Right kidney (tissue), 1 donor: ENCODE data around the gene IGFBP7.
"Not testable (repeated sequence)": the region's sequence is repeated elsewhere in the genome, so short reads cannot be mapped to it uniquely, and the experiment has no call there.

Experiments
- DNase-seq: peaks from one replicate; pipeline ENCODE4 v3.0.0-alpha.2; 2016

The IGFBP7 gene

DNA sequence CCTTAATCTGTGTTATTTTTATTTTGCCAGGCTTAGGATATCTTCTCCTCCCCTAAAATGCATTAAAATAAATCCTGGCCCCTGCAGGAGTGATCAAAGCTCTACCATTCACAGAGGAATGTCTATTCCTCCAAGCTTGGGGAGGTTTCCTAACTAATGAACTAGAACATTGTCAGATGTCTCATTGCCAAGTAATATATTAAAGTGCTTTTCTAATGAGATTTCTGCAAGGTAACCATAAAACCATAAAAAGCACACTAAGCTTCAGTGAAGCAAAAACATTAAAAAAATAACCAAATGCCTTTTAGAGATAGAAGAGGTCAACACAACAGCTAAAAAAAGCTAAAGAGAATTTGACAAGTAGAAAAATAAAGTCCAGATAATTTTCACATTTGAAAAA, 34.8 kb downstream of the IGFBP7 start:
- DNase-seq, result no peak

DNA sequence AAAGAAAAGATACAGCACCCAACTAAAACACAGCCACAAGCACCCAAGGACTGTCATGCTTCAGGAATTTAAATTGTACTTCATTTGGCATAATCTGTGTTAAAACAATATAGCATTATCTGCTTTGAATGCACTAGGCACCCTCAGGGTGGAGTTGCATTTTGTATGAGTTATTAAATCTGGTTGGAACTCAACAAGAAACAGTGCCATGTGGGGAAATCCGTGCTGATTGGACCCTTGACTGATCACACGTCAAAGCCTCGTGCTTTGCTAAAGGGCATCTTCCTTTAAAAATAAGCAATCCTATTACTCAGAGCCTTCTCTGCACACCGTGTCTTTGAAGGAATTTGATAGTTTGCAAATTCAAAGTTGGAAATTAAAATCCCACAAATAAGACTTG, 35.4 kb downstream of the IGFBP7 start:
- no peak for DNase-seq

DNA sequence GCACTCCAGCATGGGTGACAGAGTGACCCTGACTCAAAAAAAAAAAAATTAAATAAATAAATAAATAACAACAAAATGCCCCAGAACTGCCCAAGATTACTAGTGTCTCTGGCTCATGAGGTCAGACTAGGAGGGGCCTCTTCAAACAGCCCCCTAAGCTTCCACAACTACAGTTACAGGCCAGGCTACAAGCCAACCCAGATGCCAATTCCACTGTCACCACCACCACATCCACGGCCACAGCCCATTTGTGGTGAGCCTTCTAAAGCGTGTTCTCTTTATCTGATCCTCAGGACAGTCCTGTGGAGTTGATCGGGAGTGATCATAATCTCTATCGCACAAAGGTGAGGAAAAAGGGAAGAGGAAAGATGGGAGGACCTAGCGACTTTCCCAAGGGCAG, 36.6 kb downstream of the IGFBP7 start:
- DNase-seq, result no peak

DNA sequence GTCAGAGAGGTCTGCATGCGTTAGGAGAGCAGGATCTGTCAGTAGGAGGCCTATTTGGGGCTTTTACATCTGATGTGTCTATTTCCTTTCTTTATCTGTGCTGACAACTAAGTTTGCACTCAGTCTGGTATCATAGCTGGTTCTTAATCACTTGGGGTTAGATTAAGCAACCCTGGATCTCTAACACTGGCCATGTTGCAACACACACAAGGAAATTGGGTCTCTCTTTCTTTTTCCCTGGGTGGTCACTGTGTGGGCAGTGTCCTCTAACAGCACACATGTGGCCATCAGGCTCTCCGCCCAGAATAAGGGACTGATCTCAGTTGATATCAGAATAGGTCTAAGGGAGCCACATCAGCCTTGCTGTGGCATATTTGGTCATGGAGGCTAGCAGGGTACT, 38.9 kb downstream of the IGFBP7 start:
- DNase-seq, result no peak

GRCh38 chr4:57070461-57070860, 39.7 kb downstream of the IGFBP7 start:
- no peak for DNase-seq

DNA sequence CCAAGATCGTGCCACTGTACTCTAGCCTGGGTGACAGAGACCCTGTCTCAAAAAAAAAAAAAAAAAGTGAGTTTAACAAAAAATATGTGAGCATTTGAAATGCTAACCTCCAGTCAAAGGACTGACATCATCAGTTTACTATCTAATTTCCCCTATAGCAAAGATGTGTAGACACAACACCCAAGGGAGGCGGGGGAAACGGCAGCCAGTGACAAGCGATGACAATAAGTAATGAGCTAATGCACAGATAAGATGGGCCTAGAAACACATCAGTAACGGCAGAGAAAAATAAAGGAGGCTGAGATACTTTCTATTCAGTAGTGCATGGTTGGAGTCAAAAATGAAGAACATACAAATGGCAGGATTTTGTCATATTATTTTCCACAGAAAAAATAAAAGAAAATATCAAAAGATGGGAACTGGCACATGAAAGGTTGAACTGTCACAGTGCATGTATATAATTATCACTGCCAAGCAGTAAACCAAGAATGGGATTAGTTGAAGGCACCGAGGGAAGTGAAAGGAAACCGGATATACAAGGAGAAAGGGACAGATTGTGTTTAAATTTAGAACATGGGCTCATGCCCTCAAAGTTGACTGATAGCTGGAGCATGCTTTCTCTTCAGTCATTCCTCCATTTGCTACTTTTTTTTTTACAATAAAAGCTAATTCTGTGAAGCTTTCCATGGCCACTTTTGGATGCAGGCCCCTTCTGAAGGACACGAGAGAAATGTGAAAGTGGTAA, 41.8 kb downstream of the IGFBP7 start:
- no peak for DNase-seq

DNA sequence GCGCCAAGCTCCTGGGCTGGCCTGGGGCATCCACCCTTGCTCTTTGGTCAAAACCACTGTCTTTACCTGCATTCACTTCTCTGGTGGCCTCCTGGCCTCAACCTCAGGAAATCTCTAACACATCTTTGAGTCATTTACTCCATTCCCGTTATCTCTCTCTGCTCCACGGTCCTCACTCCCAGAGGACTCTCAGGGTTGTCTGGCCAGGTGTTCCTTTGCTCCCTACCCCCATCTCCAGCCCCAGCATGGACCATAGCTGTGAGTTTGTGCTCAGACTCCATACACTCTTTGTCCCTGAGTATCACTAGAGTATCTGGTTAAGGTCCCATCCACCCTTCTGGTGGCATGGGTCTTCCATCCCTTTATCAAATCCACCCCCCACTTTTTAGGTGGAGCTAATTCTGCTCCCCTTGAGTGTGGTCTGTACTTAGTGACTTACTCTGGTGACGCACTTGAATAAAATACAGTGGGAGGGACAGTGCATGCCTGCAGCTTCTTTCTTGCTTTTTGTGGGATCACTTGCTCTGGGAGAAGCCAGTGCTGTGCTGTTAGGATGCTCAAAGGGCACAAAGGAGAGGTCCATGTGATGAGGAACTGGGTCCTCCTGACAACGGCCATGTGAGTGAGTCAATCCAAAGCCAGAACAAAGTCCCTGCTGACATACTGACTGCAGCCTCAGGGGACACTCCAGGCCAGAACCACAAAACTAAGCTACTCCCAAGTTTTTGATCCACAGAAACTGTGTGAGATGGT, 44.3 kb downstream of the IGFBP7 start:
- DNase-seq, result no peak

DNA sequence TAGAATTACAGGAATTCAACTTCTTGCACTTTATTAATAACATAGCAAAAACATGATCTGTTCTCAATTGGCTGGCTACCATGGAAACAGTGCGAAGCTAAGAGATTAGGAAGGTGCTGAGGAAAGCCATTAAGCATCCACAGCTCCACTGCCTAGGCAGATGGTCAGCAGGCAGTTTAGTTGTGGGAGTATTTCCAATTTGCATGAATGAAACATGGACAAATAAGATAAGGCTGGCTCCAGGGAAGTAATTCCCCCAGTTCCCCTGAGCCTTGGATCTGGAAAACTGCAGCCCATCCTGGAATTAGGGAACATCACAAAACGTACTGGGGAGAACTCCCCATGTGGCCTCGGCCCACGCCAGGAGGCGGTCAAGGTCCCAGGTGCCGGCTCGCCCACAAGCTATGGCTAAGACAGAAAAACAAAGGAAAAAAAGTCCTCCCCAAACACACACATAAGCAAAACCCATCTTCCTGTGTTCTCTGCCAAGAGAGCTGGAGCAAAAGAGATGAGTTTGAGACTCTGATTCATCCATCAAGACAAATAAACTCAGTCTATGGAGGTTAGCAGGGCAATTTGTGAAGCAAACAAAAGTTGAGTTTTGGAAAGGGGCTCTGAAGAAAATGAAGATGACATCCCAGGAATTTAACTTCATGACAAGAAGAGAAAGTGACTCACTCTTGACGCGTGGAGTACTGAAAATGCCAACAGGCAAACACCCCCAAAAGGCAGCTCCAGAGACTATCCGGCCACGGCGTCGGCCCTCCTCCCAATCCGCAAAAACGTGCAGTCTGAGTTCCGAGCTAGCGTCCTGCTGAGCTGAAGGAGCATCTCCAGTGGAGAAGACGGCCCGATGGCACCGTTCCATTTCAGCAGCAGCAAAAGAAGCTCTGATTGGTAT, 45.1 kb downstream of the IGFBP7 start:
- DNase-seq, result no peak

DNA sequence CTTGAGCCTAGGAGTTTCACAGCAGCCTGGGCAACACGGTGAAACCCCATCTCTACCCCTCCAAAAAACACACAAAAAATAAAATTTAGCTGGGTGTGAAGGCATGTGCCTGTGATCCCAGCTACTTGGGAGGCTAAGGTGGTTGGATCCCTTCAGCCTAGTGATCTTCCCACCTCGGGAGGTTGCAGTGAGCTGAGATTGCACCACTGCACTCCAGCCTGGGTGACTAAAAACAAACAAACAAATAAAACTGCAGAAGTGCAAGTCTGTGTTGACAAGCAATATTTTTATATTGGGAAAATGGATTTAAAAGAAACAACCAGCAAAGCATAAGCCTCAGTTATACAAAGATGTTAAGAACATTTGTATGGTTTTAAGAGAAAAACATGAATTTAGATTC, 46.1 kb downstream of the IGFBP7 start:
- DNase-seq, result no peak

DNA sequence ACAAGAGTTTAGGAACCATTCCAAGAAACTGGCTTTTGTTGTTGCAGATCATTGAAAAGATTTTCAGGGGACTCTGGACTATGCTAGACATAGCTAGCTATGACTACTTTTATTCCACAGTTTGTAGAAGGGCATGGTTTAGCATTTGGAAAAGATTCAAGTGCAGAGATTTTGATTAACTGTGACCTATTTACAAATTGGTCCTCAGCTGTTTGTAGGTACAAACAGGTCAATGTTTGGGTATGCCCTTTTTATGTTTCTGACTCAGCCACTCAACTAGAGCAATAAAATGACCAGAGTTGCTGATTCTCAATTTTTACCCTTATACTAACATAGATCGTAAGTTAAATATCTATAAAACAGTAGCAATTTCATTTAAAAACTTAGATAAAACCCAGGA, 46.7 kb downstream of the IGFBP7 start:
- no peak for DNase-seq

- DNase-seq, result no peak
Observed at GRCh38 chr4:57061395-57061794, 48.8 kb downstream of the IGFBP7 start.

DNA sequence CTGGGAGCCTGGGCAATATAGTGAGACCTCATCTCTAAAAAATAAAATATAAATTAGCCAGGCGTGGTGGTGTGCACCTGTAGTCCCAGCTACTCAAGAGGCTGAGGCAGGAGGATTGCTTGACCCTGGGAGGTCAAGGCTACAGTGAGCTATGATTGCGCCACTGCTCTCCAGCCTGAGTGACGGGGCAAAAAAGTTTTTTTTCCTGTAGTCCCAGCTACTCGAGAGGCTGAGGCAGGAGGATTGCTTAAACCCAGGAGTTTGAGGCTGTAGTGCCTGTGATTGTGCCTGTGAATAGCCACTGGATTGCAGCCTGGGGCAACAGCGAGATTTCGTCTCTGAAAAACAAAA, 49.5 kb downstream of the IGFBP7 start:
- not testable (repeated sequence) for DNase-seq

DNA sequence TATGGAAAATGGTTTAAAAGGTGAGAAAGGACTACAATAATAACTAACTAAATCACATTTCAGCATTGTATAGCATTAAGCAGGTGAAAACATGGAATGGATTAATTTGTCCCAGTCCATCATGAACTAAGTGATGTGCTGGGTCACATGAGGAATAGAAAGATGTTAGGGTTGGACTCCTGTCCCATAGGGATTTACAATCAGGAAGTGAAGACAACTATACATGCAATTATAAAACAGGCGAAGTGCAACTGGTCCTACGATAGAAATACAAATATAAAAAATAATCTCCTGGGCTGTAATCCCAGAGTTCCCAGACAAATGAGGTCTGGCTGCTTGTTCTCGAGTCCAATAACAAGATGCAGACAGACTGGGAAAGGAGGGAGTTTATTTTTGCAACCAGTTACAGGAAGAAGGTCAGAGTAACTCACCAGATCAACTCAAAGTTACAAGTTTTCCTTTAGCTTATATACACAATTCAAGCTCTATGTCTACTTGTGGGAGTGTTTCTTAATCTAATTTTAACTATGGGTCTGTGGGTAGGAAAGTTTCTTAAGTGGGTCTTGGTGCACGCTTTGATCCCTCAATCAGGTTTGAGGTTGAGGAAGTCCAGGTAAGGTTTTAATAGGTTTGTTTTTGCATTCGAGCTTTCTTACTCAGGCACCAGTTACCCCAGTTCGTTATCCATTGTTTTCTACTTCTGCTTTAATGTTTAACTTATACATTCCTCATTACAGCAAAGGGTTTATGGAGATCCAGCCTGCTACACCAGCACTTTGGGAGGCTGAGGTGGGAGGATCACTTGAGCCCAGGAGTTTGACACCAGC, 50.1 kb downstream of the IGFBP7 start:
- no peak for DNase-seq

GRCh38 chr4:57055886-57056285, 54.3 kb downstream of the IGFBP7 start:
- DNase-seq, result no peak

DNA sequence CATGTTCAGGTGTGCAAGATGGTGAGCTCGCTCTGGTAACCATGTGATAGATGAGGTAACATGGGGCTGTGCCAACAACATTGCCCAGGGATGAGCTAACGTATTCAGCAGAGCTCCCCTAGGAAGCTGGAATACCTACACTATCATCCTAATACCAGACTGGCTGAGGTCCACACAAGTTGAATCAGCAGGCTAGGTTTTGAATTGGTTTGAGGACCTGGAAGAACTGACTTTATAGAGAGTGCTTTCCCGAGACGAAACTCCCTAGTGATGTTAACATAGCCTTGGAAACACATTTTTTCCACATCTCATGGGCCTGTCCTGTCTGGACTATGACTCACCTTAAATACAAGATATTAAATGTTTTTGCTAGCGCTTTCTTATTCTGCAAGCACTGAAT, 56.7 kb downstream of the IGFBP7 start:
- DNase-seq, result no peak

DNA sequence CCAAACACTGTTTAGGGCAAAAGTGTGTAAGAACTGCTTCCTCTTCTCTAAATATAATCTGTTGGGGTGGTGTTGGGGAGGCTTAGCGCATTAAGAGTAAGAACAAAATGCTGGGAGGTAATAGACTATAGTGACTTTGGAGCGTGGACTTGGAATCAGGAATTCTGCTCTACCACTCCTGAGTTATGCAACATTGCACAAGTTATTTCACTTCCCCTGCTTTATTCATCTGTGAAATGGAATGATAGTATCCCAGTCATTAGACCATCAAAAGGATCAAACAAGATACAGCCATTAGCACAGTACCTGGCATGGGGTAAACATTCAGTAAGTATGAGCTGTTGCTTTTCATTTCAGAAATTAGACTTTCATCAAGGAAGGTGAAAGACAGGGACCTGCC, 58.7 kb downstream of the IGFBP7 start:
- DNase-seq, result no peak

GRCh38 chr4:57051095-57051494, 59.1 kb downstream of the IGFBP7 start:
- DNase-seq, result no peak

DNA sequence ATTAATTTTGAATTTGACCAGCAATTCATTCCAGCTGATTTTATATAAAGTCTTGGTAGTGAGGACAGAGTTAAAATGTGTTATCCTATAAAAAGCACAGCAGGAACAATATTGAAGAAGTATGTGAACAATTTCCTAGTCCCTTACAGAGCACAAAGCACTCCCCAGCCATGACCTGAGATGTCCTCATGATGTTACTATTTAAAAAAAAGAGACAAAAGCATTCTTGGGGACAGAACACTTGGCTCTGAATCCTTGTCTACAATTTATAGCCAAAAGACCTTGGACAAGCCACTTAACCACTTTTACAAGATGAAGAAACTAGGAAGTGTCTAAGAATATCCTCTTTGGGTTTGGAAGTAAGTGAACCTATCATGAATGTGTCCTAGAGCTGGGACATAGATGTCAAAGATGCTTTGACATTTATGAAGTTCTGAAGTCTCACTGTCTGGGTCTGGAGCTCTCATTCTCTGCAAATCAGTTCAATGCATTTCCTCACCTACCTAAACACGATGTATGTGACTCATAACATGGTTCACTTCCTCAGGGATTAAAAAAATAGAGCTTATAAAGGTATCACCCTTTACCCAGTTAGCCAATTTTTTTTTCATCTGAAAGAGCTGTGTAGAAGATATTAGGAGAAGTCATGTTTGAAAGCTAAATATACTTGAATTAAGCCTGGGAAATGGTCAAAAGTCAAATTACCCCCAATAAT, 61.4 kb downstream of the IGFBP7 start:
- no peak for DNase-seq

- DNase-seq, result not testable (repeated sequence)
Observed at GRCh38 chr4:57047046-57047445, 63.1 kb downstream of the IGFBP7 start.

- DNase-seq, result no peak
Observed at GRCh38 chr4:57044996-57045395, 65.2 kb downstream of the IGFBP7 start.

- no peak for DNase-seq
Observed at GRCh38 chr4:57044279-57044678, 65.9 kb downstream of the IGFBP7 start.
